ENCODE data around the gene CLDN6.

CLDN6 gene

GRCh38 chr16:3027983-3028715, 10.2 kb upstream of the CLDN6 start:
- DNase-seq (ENCODE audit: low read depth): peak; percentile 80

- DNase-seq (ENCODE audit: low read depth): no peak
These were observed 9.5 kb upstream of the CLDN6 start for GRCh38 chr16:3027489-3027795.

- no peak for DNase-seq (ENCODE audit: low read depth)
These were observed 8.9 kb upstream of the CLDN6 start for GRCh38 chr16:3026609-3027488.

GRCh38 chr16:3026003-3026378, 8.0 kb upstream of the CLDN6 start:
- DNase-seq (ENCODE audit: low read depth): no peak

GRCh38 chr16:3025032-3026002, 7.3 kb upstream of the CLDN6 start:
- DNase-seq (ENCODE audit: low read depth): no peak

GRCh38 chr16:3023669-3024478, 5.9 kb upstream of the CLDN6 start, which contains the start of the genes HCFC1R1 and THOC6:
Gene HCFC1R1 (minus strand): TSS chr16:3023942. CDS start chr16:3023941, 1 bp downstream.
Gene THOC6 (plus strand): TSS chr16:3024035. CDS start chr16:3024327, 292 bp downstream.
- DNase-seq (ENCODE audit: low read depth): peak; percentile 88

GRCh38 chr16:3023415-3023668, 5.4 kb upstream of the CLDN6 start:
- DNase-seq (ENCODE audit: low read depth): no peak

- no peak for DNase-seq (ENCODE audit: low read depth)
These were observed 4.9 kb upstream of the CLDN6 start for GRCh38 chr16:3022684-3023414.

GRCh38 chr16:3022208-3022683, 4.3 kb upstream of the CLDN6 start:
- peak; percentile 79 for DNase-seq (ENCODE audit: low read depth)

GRCh38 chr16:3021449-3022207, 3.6 kb upstream of the CLDN6 start:
- DNase-seq (ENCODE audit: low read depth): peak; percentile 49

- peak; percentile 35 for DNase-seq (ENCODE audit: low read depth)
These were observed 2.8 kb upstream of the CLDN6 start for GRCh38 chr16:3020604-3021448.

GRCh38 chr16:3020247-3020603, 2.2 kb upstream of the CLDN6 start, which contains the start of gene TNFRSF12A:
Gene TNFRSF12A (plus strand): TSS chr16:3020368. CDS start chr16:3020398, 30 bp downstream.
- DNase-seq (ENCODE audit: low read depth): peak; percentile 24

- DNase-seq (ENCODE audit: low read depth): no peak
These were observed 1.7 kb upstream of the CLDN6 start for GRCh38 chr16:3019594-3020246.

GRCh38 chr16:3017344-3017743, 639 bp downstream of the CLDN6 start:
- DNase-seq (ENCODE audit: low read depth): no peak

- DNase-seq (ENCODE audit: low read depth): no peak
These were observed 2.0 kb downstream of the CLDN6 start for GRCh38 chr16:3015865-3016521.

- DNase-seq (ENCODE audit: low read depth): no peak
These were observed 3.0 kb downstream of the CLDN6 start for GRCh38 chr16:3014971-3015370.

- DNase-seq (ENCODE audit: low read depth): no peak
These were observed 3.8 kb downstream of the CLDN6 start for GRCh38 chr16:3013998-3014690.
